GM21423 (cell line): ENCODE data around the gene IGSF3.
"Not testable (repeated sequence)": the region's sequence is repeated elsewhere in the genome, so short reads cannot be mapped to it uniquely, and the experiment has no call there.

Experiments used
- ATAC-seq: cut with Tn5 transposase; IDR thresholded peaks from one replicate; pipeline ENCODE4 v1.9.1; 2021; ENCODE audit warnings: mild to moderate bottlenecking, moderate library complexity; ENCODE audit not compliant: unreplicated experiment

IGSF3 gene

DNA sequence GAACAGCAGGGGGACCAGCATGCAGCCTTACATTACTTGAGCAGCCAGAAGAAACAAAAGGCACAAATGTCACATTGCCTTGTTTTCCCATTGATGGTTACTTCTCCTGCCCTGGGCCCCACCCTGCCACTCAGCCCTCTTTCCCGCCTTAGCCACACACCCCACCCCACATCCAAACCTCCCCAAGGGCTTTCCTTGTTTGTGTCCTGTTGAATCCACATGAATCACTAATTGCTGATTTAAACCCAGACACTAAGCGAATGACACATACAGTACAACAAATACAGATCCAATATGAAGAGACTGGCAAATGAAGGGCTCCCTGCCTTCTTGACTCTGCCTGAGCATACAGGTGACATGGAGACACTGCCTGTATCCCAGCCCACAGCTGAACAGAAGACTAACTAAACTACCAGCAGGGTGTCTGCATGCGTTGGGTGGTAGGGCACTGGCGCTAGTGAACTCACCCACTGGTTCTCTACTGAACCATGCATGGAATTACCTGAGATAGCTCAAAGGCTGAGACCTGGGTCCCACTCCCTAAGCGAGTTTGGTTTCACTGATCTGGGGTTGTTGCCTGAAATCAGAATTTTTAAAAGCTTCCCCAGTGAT, 3.1 kb downstream of the IGSF3 start:
- no peak for ATAC-seq

GRCh38 chr1:116663821-116664220, 3.7 kb downstream of the IGSF3 start:
- ATAC-seq: no peak

GRCh38 chr1:116661633-116662032, 5.9 kb downstream of the IGSF3 start:
- no peak for ATAC-seq

GRCh38 chr1:116658645-116659044, 8.9 kb downstream of the IGSF3 start:
- ATAC-seq: not testable (repeated sequence)

DNA sequence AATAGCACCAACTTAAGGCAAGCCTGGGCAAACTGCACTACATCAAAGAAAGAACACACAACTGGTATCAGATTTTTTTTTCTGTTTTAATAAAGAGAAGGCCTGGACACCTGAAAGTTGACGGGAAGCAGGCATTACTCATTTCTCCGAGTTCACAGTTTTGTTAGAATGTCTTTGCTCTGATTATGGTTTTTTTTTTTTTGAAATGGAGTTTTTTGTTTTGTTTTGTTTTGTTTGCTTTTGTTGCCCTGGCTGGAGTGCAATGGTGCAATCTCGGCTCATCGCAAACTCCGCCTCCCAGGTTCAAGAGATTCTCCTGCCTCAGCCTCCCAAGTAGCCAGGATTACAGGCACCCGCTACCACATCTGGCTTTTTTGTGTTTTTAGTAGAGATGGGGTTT, 9.7 kb downstream of the IGSF3 start:
- ATAC-seq: not testable (repeated sequence)

GRCh38 chr1:116654351-116654750, 13.2 kb downstream of the IGSF3 start:
- ATAC-seq: no peak

- ATAC-seq: not testable (repeated sequence)
These were observed 14.9 kb downstream of the IGSF3 start for GRCh38 chr1:116652598-116652997.

DNA sequence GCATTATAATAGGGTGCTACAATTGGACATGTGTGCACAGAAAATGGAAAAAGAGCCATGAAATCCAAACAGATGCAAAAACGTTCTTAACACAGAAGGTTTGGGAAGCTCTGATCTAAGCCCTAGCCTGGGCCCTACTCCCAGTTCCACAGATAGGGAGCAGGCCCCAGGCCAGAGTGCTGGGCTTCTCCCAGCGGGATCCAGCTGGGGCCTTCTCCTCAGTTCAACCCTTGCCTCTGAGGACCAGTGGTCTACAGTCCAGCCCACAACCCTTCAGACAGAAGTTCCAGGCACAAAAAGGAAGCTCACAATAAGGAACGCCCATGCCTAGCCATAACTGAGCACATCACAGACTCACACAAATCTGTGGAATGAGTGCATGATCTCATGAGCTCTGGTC, 16.8 kb downstream of the IGSF3 start:
- ATAC-seq: not testable (repeated sequence)

DNA sequence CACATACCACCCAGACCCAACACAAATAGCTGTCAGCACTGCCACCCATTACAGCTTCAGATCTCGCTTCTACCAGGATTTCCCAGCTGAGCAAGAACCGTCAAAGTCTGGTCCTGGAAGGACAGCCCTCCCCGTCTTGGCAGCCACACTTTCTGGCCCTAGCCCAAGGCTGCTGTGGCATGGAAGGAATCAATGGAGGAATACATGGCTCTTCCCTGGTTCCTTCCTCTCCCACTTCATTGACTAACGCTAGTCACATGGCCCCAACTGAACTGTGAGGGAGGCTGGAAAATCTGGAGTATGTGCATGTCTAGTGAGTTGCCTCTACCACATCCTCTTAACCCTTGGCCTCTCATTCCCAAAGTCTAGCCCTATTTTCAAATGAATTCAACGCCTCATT, 18.5 kb downstream of the IGSF3 start:
- ATAC-seq: not testable (repeated sequence)

DNA sequence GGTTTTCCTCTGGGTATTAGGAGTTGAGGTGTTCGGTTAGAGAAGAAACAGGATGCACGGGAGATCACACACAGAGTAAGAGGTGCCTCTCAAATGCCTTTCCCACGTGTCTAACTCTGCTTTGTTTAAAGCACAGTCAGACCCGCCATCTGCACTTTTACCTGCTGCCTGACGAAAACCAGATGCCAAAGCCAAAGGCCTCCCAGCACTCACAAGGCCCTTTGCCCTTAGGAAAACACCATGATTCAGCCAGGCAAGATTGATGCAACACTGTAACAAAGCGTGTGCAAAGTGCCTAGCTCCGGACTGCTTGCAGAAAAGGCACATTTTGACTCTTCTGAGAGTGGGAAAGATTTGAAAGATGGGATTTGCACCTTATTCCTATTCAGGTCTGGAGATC, 19.2 kb downstream of the IGSF3 start:
- ATAC-seq: not testable (repeated sequence)

- ATAC-seq: not testable (repeated sequence)
These were observed 20.3 kb downstream of the IGSF3 start for GRCh38 chr1:116647186-116647585.

DNA sequence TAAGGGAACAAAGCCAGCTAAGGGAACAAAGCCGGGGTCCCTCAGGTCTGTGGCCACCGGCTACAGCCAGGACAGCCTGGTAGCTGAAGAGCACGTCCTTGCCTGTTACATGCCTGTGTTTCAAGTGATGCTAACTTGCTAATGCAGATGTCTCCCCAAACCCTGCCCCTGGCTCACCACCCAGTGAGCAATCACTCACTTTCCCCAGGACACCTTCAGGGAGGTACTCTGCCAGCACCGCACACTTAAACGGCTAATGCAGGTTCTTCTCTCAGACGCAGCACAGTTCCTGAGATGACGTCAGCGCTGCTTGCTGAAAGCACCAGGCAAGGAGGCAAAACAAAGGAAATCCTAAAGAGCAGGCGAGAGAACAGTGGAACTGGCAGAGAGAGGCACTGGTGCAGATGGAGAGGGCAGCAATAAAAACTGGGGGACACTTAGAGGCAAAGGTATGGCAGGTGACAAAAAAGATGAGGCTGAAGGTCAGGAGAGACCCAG, 20.8 kb downstream of the IGSF3 start:
- ATAC-seq: not testable (repeated sequence)

- ATAC-seq: not testable (repeated sequence)
These were observed 21.5 kb downstream of the IGSF3 start for GRCh38 chr1:116645802-116646672.

DNA sequence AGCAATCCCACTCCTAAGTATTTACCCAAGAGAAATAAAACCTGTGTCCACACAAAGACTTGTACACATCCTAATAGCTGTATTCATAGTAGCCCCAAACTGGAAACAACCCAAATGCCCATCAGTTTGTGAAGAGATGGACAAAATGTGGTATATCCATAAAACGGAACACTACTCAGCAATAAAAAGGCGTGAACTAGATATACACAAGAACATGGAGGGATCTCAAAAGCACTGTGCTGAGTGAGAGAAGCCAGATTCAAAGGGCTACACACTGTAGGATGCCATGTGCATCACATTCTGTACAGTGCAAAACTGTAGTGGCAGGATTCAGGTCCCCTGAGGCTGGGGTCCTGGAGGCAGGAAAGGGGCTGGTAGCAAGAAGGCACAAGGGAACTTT, 22.5 kb downstream of the IGSF3 start:
- ATAC-seq: not testable (repeated sequence)

- not testable (repeated sequence) for ATAC-seq
These were observed 23.4 kb downstream of the IGSF3 start for GRCh38 chr1:116644096-116644495.

- not testable (repeated sequence) for ATAC-seq
These were observed 24.2 kb downstream of the IGSF3 start for GRCh38 chr1:116643281-116643751.

DNA sequence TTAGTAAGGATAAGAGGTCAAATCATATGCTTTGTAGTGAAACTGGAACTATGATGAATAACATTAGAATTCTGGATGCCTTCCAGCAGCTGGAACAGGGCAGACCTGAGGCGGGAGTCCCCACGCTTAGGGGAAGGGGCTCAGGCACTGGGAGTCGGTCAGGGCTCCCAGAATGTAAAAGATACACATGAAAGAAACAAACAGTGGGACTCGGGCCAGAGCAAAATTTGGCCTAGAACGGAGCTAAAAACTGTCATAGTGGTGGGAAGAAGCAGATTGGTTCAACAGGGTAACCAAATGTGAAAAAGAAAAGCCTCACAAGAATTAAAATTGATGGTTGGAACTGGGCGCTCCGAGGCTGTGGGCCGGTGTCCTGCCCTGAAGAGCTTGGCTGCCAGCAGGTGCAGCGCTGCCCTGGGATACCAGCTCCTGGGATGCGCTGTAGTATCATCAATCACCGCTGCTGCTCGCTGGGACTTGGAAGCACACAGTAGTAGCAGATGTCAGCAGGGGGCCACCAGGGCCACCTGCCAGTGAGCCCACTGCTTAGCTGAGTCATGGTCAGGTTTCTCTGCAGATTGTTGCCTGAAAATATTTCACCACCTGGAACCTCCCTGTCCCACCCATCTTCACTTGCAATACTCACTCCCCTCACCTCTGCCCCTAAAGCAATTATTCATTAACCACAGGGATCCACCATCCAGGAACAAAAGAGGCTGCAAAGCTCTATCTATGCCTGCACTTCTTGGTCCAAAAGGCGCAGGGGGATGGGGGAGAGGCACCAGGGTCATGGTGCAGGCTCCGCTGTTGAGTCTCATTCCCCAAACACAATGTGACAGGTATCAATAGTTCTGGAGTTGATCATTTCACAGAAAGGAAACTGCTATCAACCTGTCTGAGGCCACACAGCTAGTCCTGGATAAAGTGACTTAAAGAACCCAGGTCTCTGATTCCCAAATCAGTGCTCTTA, 24.9 kb downstream of the IGSF3 start:
- not testable (repeated sequence) for ATAC-seq

DNA sequence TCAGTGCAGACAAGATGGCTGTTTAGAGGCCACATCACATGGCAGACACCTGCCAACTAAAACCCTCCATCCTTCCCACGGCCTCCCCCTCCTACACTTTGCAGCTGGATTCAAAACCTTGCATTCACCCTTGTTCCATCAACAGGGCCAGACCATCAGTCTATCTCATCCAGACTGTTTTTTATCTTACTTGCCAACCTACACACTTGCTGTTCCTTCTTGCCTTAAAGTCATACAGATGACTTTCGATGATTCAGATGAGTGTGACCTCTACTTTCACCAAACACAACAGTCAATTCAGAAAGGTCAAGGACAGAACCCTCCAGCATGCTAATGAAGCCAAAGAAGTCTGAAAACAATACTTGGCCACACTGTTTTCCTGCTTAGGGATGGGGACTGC, 29.9 kb downstream of the IGSF3 start:
- not testable (repeated sequence) for ATAC-seq

DNA sequence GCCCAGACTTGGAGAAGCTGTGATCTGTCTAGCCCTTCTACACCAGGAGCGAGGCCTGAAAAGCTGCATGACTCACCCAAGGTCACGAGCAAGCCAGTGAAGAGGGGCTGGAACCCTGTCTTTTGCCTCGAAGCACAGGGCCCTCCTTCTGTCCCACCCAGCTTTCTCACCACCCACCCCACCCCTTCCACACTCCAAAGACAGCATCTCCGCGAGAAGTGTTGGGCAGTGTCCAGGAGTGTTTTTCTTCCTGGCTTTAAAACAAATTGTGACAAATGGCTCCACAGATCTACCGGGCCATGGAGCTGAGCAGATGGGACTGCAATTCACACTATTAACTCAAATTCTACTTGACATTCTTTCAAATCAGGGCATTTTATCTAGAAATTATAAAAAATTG, 30.9 kb downstream of the IGSF3 start:
- ATAC-seq: not testable (repeated sequence)

GRCh38 chr1:116634386-116634785, 33.1 kb downstream of the IGSF3 start:
- not testable (repeated sequence) for ATAC-seq
